Thyroid gland (tissue), 4 donors: ENCODE data around the gene CDK5RAP2. TPM values are rescaled to one million over a fixed set of nuclear protein-coding genes. Genes with fewer than 3 reads are reported as not detected.

ENCODE experiments used
- DNase-seq, 2 donors: peaks; one replicate each; pipeline ENCODE4 v3.0.0-alpha.2; 2019
- H3K27ac ChIP-seq, 3 donors: fragments of 200-600 bp; sonication (generic); 1 replicate in 2 of 3; 2 replicates in 1 of 3; pipeline ENCODE4 v1.5.1; 2016 to 2019; ENCODE audit warnings: mild to moderate bottlenecking in 1 of 3, moderate library complexity in 1 of 3
- H3K27me3 ChIP-seq: fragments of 200-600 bp; sonication (generic); one replicate; pipeline ENCODE4 v1.5.1; 2019
- H3K36me3 ChIP-seq, 2 donors: fragments of 200-600 bp; sonication (generic); one replicate each; pipeline ENCODE4 v1.5.1; 2016 to 2019
- H3K4me1 ChIP-seq, 2 donors: fragments of 200-600 bp; sonication (generic); one replicate each; pipeline ENCODE4 v1.5.1; 2017 to 2019
- H3K4me3 ChIP-seq, 3 donors: fragments of 200-600 bp; sonication (generic); replicated peaks in 1 of 3; 1 replicate in 2 of 3; 2 replicates in 1 of 3; pipeline ENCODE4 v1.5.1; 2016; ENCODE audit warnings: mild to moderate bottlenecking in 1 of 3
- H3K9me3 ChIP-seq: fragments of 200-600 bp; sonication (generic); one replicate; pipeline ENCODE4 v1.5.1; 2017
- CTCF ChIP-seq, 6 experiments: fragments of 200-600 bp in 3 of 6; fragments of 450-650 bp in 3 of 6; sonication (generic) in 3 of 6; IDR thresholded peaks; one replicate each; pipeline ENCODE4 v1.5.1; 2016 to 2019; ENCODE audit warnings: antibody characterized with exemption in 6 of 6, mild to moderate bottlenecking in 2 of 6, inconsistent platforms in 1 of 6, moderate library complexity in 1 of 6
- POLR2A ChIP-seq, 2 donors: fragments of 450-650 bp; IDR thresholded peaks; one replicate each; pipeline ENCODE4 v1.6.1; 2017; ENCODE audit warnings: antibody characterized with exemption in 2 of 2, mild to moderate bottlenecking in 2 of 2, moderate library complexity in 1 of 2
- WGBS, 2 donors: methylation state at CpG; one replicate each; pipeline ENCODE4 v1.1.5; 2017; 5-methylcytosine and 5-hydroxymethylcytosine counted together
- intact Hi-C: fragments of 100-400 bp; cut with DNase I; formaldehyde crosslinking; loops from one replicate; pipeline ENCODE4 v1.15.1; 2023
- total RNA-seq, 4 donors: library from RNA; depleted of rRNA; stranded (reverse); fragments of >200 nt; gene quantifications; one replicate each; pipeline ENCODE4 v1.2.3, GENCODE V29; 2016

The CDK5RAP2 gene
- total RNA-seq, 4 donors from 2014 or later: 39.5 to 51.9 (median 46.9) TPM

DNA sequence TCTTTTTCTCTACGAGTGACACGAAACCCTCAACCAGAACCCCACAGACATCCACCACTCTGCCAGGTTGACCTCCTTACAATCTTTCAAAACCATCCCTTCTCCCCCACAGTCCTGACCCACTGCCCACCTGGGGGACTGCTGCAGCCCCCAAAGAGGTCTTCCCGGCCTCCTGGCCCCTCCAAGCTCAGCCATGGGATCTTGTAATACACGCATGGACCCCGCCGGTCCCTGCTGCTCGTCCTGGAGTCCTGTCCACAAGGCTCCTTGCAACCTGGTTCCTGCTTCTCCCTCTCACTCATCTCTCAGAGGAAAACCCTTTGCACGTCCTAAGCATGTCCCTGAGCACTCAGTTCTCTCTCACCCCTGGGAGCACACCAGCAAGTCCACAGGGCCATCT is 187.3 kb downstream of the CDK5RAP2 start:
- Histone ChIP-seq H3K9me3 (no peaks in the 10 kb centered on the region), H3K4me3 (no peak overlapping the region), H3K36me3 (peaks cover 38 to 43% of the 10 kb centered on the region in 2 donors), H3K27me3 (no peaks in the 10 kb centered on the region), H3K4me1 (no peaks in the 10 kb centered on the region), H3K27ac (no peak overlapping the region)
- no peak for DNase-seq
- intact Hi-C loops: no loop called here
- TF ChIP-seq CTCF (IDR thresholded peaks at IDR 0.05): no peak
- WGBS, 2 donors: 92 to 97% methylated on average over 8 of the region's 8 CpGs

GRCh38 chr9:120392245-120392644 is 187.7 kb downstream of the CDK5RAP2 start:
- Histone ChIP-seq H3K27me3 (no peaks in the 10 kb centered on the region), H3K9me3 (no peaks in the 10 kb centered on the region), H3K4me3 (no peak overlapping the region), H3K36me3 (peaks cover 38 to 43% of the 10 kb centered on the region in 2 donors), H3K4me1 (no peaks in the 10 kb centered on the region), H3K27ac (no peak overlapping the region)
- 92 to 94% methylated on average over 5 of the region's 5 CpGs for WGBS, 2 donors
- DNase-seq: no peak
- TF ChIP-seq CTCF (IDR thresholded peaks at IDR 0.05): no peak
- no peak for TF ChIP-seq POLR2A (IDR thresholded peaks at IDR 0.05)
- intact Hi-C loops: no loop called here

DNA sequence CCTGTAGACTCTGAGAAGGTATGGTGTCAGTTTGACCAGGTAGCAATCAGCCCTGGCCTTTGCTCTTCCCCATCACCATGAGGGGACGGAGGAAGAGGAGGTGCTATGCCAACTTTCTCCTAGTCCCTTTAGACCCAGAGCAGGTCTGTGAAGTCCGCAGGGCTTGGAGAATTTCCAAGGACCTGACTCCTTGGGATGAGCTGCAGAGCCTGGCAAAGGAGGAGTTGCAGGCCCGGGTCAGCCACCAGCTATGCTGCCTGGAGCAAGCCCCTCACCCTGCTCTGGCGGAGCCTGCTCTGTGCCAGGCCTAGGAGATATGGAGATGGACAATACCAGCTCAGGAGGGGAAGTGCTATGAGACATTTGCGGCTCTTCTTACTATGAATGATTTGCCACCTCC is 188.3 kb downstream of the CDK5RAP2 start:
- intact Hi-C loops: no loop called here
- H3K4me3 ChIP-seq: no peak overlapping the region
- no peak for TF ChIP-seq CTCF (IDR thresholded peaks at IDR 0.05)
- TF ChIP-seq POLR2A (IDR thresholded peaks at IDR 0.05): no peak
- H3K4me1 ChIP-seq: peaks cover 0 to under 1% of the 10 kb centered on the region in 2 donors
- no peak for DNase-seq
- 90 to 100% methylated on average over 4 to 5 of the region's 5 CpGs for WGBS, 2 donors
- no peak overlapping the region for H3K27ac ChIP-seq
- no peaks in the 10 kb centered on the region for H3K9me3 ChIP-seq
- H3K27me3 ChIP-seq: no peaks in the 10 kb centered on the region
- H3K36me3 ChIP-seq: peaks cover 38 to 40% of the 10 kb centered on the region in 2 donors

DNA sequence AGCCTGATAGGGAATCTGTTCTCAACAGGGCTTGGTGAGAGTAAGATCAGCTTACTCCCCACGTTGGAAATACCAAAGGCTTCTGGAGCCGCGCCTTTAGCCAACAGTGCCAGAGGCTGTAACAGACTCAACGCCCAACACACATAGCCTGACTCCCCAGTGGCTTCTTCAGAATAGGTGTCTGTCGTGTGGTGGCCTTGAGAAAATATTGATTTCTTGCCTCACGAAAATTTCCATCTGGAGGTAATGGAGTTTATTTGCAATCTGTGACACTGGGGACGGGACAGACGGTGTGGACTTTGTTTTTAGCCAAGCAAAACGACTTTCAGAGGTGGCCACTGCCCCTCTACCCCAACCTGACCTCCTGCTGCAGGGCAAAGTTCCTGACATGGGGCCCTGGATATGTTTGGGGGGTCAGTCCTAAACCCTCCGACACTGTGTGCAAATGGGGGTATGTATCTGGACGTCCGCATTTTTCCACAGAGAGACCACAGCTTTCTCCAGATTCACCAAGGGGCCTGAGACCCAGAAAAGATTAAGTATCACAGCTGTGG is 189.3 kb downstream of the CDK5RAP2 start:
- no peak overlapping the region for H3K4me3 ChIP-seq
- no peak for DNase-seq
- no peak overlapping the region for H3K27ac ChIP-seq
- 88 to 97% methylated on average over 12 of the region's 12 CpGs for WGBS, 2 donors
- peaks cover 36 to 38% of the 10 kb centered on the region in 2 donors for H3K36me3 ChIP-seq
- no peaks in the 10 kb centered on the region for H3K27me3 ChIP-seq
- peaks cover 0 to 4% of the 10 kb centered on the region in 2 donors for H3K4me1 ChIP-seq
- TF ChIP-seq CTCF (IDR thresholded peaks at IDR 0.05) (no peak), POLR2A (IDR thresholded peaks at IDR 0.05) (no peak)
- H3K9me3 ChIP-seq: no peaks in the 10 kb centered on the region
- intact Hi-C loops: no loop called here

DNA sequence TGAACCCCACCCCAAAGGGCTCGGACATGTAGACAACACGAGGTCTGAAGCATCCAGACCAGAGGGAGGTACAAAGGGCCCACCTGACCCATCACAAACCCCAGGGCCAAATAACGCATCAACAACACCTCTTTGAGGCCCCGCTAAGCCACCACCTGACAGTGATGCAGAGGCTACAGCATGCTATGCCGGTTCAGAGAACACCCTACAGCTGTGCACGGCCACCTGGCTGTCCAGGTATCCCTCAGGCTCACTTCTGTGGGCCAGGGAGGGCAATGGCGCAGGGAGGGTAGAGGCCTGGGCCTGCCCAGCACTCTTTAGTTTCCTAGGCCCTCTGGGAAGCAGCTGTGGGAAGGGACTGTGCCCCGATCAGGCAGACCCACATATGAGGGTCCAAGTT is 190.1 kb downstream of the CDK5RAP2 start:
- no peak overlapping the region for H3K4me3 ChIP-seq
- no peak for DNase-seq
- TF ChIP-seq CTCF (IDR thresholded peaks at IDR 0.05) (no peak), POLR2A (IDR thresholded peaks at IDR 0.05) (no peak)
- intact Hi-C loops: no loop called here
- WGBS, 2 donors: 94 to 95% methylated on average over 5 to 7 of the region's 8 CpGs
- H3K4me1 ChIP-seq: peaks cover 0 to 4% of the 10 kb centered on the region in 2 donors
- H3K27ac ChIP-seq: no peak overlapping the region
- no peaks in the 10 kb centered on the region for H3K27me3 ChIP-seq
- H3K9me3 ChIP-seq: no peaks in the 10 kb centered on the region
- peaks cover 36 to 38% of the 10 kb centered on the region in 2 donors for H3K36me3 ChIP-seq
